ENCODE measurements around the gene CLDN19. TPM values are rescaled to one million over a fixed set of nuclear protein-coding genes. Genes with fewer than 3 reads are reported as not detected.
A peak's percentile ranks its signal among the peaks of the same experiment; 100 is the strongest.

The CLDN19 gene
- total and polyA plus RNA-seq, 8 donors, result 0.04 TPM; not detected in 7

DNA sequence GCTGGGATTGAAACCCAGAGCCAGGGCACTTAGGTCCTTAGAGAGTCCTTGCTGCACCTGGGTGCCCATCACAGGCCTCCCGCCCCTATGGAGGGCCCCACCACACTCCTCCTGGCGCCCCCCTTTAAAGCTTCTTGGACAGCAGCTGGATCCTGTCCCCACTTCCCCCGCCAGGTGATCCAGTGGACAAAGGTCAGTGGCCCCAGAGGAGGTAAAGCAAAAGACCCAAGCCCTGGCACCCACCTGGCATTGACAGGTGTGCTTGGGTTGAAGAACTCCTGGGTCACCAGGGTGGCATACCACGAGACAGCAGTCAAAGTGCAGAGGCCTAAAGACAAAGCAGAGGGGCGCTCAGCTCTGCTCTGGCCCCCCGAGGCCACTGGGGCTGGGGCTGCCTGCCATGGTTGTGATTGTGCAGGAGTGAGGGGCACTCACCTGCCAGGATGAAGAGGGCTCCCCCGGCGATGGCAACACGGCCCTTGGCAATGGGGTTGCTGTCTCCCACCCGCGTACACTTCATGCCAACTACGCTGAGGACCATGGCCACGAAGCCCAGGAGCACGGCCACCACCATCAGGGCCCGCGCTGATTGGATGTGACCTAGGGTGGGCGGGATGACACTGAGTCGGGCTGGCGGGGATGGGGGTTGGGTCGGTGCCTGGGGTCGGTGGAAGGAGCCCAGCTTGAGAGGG is 1.9 kb downstream of the CLDN19 start:
- FAIRE-seq (no peak), ATAC-seq (no peak), DNase-seq (peak in 1 of 6 donors; percentile 72)
- Histone ChIP-seq H3K9me3 (no peaks in the 10 kb centered on the region), H3K27ac (no peak overlapping the region), H3K36me3 (no peaks in the 10 kb centered on the region), H3K4me1 (no peaks in the 10 kb centered on the region), H3K27me3 (no peaks in the 10 kb centered on the region), H3K4me3 (no peak overlapping the region)
- TF ChIP-seq, protein P1, sequence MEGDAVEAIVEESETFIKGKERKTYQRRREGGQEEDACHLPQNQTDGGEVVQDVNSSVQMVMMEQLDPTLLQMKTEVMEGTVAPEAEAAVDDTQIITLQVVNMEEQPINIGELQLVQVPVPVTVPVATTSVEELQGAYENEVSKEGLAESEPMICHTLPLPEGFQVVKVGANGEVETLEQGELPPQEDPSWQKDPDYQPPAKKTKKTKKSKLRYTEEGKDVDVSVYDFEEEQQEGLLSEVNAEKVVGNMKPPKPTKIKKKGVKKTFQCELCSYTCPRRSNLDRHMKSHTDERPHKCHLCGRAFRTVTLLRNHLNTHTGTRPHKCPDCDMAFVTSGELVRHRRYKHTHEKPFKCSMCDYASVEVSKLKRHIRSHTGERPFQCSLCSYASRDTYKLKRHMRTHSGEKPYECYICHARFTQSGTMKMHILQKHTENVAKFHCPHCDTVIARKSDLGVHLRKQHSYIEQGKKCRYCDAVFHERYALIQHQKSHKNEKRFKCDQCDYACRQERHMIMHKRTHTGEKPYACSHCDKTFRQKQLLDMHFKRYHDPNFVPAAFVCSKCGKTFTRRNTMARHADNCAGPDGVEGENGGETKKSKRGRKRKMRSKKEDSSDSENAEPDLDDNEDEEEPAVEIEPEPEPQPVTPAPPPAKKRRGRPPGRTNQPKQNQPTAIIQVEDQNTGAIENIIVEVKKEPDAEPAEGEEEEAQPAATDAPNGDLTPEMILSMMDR (IDR thresholded peaks at IDR 0.05), result no peak
- WGBS, 2 donors, result 85% methylated on average over 21 of the region's 21 CpGs
- intact Hi-C loops (cut with DNase I), result no loop called here

DNA sequence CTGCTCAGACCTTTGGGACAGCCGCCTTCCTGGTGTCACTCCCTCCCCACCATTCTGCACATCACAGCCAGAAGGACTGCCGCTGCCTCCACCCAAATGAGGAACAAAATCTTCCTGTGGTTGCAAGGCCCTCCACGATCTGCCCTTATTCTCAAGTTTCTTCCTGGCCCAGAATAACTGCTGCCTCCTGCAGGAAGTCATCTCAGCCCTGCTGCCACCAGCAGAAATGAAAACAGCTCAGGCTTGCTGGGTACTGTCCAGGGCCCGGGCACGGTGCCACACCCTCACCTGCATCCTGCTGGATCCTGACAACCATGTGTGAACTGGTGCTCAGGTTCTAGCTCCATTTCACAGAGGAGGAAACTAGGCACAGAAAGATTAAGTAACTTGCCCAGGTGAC is 2.8 kb downstream of the CLDN19 start:
- no peak for FAIRE-seq
- Histone ChIP-seq H3K36me3 (no peaks in the 10 kb centered on the region), H3K9me3 (no peaks in the 10 kb centered on the region), H3K4me3 (no peak overlapping the region), H3K27me3 (no peaks in the 10 kb centered on the region), H3K27ac (no peak overlapping the region), H3K4me1 (no peaks in the 10 kb centered on the region)
- TF ChIP-seq, protein P1 (IDR thresholded peaks at IDR 0.05), result no peak
- peak; percentile 60 to 87 (median 76) for DNase-seq
- intact Hi-C loops (cut with DNase I), result no loop called here
- peak; percentile 72 to 91 (median 88) for ATAC-seq
- 33 to 38% methylated on average over 5 of the region's 5 CpGs for WGBS, 2 donors

DNA sequence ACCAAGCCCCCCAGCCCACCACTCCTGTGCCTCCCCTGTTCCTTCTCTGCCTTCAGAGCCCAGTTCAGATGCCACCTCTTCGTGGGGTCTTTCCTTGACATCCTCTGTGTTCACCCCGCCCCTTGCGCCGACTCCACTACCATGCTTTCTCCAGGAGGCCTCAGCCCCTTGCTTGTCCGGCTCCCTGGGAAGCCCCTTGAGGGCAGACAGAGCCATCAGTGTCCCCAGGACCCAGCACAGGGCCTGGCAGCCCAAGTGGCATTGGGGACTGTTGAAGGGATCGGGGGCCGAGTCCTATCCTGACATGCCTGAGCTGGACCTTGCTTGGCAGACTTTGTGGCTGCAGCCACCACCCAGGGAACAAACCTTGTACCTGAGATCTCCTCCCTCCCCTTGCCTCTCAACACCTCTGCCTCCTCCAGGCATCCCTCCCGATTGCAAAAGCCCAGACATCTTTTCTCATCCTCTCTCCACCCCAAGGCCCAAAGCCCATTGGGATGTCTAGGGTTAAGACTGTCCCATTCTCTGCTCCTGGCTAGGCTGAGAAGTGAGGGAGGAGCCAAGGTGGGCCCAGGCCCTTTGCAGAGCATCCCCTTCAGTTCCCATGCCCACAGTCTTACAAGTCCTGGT is 3.4 kb downstream of the CLDN19 start:
- DNase-seq, result no peak
- Histone ChIP-seq H3K27ac (no peak overlapping the region), H3K4me3 (no peak overlapping the region), H3K36me3 (no peaks in the 10 kb centered on the region), H3K9me3 (no peaks in the 10 kb centered on the region), H3K27me3 (no peaks in the 10 kb centered on the region), H3K4me1 (no peaks in the 10 kb centered on the region)
- WGBS, 2 donors, result 88 to 97% methylated on average over 7 to 8 of the region's 8 CpGs
- intact Hi-C loops (cut with DNase I), result no loop called here
- ATAC-seq, result no peak
- TF ChIP-seq, protein P1 (IDR thresholded peaks at IDR 0.05), result no peak
- no peak for FAIRE-seq

DNA sequence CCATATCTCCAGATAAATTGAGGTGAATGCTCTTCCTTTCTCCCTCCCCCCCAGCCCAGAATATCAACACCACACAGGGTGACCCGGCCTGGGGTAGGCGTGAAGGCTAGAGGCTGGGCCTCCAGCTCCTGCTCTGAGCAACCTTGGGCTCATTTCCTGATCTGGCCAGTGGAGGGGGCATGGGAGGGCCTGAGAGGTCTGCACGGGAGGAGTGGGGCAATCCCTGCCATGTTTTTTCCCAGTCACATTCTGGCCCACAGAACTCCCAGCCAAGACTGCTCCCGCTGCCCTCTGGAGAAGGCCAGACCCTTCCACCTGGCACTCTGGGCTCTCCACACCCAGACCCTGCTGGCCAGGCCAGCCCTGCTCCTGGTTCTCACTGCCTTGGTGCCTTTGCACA is 3.9 kb downstream of the CLDN19 start:
- TF ChIP-seq, protein P1 (IDR thresholded peaks at IDR 0.05), result no peak
- Histone ChIP-seq H3K4me3 (no peak overlapping the region), H3K9me3 (no peaks in the 10 kb centered on the region), H3K27me3 (no peaks in the 10 kb centered on the region), H3K4me1 (no peaks in the 10 kb centered on the region), H3K36me3 (no peaks in the 10 kb centered on the region), H3K27ac (no peak overlapping the region)
- ATAC-seq, result peak in 1 of 4 donors; percentile 35
- FAIRE-seq, result no peak
- 77 to 78% methylated on average over 4 of the region's 4 CpGs for WGBS, 2 donors
- intact Hi-C loops (cut with DNase I), result no loop called here
- peak in 1 of 6 donors; percentile 53 for DNase-seq

All from pancreas (tissue), 10 donors.